HG03460 (cell line): ENCODE results near the gene COL5A1.
"Not testable (repeated sequence)": the region's sequence is repeated elsewhere in the genome, so short reads cannot be mapped to it uniquely, and the experiment has no call there.

Experiments
- ATAC-seq: cut with Tn5 transposase; IDR thresholded peaks from one replicate; pipeline ENCODE4 v1.9.1; 2021; ENCODE audit not compliant: unreplicated experiment

COL5A1 gene

GRCh38 chr9:134638502-134639090 is 3.0 kb upstream of the COL5A1 start:
- ATAC-seq: no peak

GRCh38 chr9:134639994-134640393 is 1.6 kb upstream of the COL5A1 start:
- no peak for ATAC-seq

- no peak for ATAC-seq
Measured at GRCh38 chr9:134640506-134641172, 964 bp upstream of the COL5A1 start.

- no peak for ATAC-seq
Measured at GRCh38 chr9:134641990-134642384, 384 bp downstream of the COL5A1 start.

GRCh38 chr9:134642385-134643181 is 980 bp downstream of the COL5A1 start:
- ATAC-seq: no peak

- no peak for ATAC-seq
Measured at GRCh38 chr9:134643222-134643671, 1.6 kb downstream of the COL5A1 start.

GRCh38 chr9:134644401-134644724 is 2.8 kb downstream of the COL5A1 start:
- ATAC-seq: not testable (repeated sequence)

- ATAC-seq: no peak
Measured at GRCh38 chr9:134644725-134645606, 3.4 kb downstream of the COL5A1 start.

- no peak for ATAC-seq
Measured at GRCh38 chr9:134645607-134646365, 4.2 kb downstream of the COL5A1 start.

- ATAC-seq: no peak
Measured at GRCh38 chr9:134647359-134648080, 5.9 kb downstream of the COL5A1 start.

GRCh38 chr9:134648701-134649530 is 7.3 kb downstream of the COL5A1 start:
- ATAC-seq: no peak

- no peak for ATAC-seq
Measured at GRCh38 chr9:134650431-134651190, 9.0 kb downstream of the COL5A1 start.

- no peak for ATAC-seq
Measured at GRCh38 chr9:134651226-134651905, 9.8 kb downstream of the COL5A1 start.

GRCh38 chr9:134652291-134653225 is 11.0 kb downstream of the COL5A1 start:
- ATAC-seq: no peak

GRCh38 chr9:134653259-134654009 is 11.8 kb downstream of the COL5A1 start:
- no peak for ATAC-seq

- no peak for ATAC-seq
Measured at GRCh38 chr9:134655101-134655500, 13.5 kb downstream of the COL5A1 start.
